GM19468 (cell line): ENCODE measurements around the gene SETD1A.

Experiments
- ATAC-seq: cut with Tn5 transposase; IDR thresholded peaks from one replicate; pipeline ENCODE4 v1.9.1; 2021; ENCODE audit warnings: mild to moderate bottlenecking, moderate library complexity, moderate number of reproducible peaks; ENCODE audit not compliant: unreplicated experiment; ENCODE audit errors: extremely low read depth

SETD1A gene

DNA sequence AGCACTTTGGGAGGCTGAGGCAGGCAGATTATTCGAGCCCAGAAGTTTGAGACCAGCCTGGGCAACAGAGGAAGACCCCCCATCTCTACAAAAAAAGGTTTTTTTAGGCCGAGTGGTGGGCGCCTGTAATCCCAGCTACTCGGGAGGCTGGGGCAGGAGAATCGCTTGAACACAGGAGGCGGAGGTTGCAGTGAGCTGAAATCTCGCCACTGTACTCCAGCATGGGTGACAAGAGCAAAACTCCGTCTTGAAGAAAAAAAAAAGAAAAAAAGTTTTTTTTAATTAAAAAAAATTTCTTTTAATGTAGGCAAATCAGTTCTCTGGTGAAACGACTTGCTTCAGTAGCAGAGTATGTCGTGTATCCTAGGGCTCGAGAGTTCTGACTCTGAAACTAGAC is 38.4 kb downstream of the SETD1A start:
- ATAC-seq = no peak

DNA sequence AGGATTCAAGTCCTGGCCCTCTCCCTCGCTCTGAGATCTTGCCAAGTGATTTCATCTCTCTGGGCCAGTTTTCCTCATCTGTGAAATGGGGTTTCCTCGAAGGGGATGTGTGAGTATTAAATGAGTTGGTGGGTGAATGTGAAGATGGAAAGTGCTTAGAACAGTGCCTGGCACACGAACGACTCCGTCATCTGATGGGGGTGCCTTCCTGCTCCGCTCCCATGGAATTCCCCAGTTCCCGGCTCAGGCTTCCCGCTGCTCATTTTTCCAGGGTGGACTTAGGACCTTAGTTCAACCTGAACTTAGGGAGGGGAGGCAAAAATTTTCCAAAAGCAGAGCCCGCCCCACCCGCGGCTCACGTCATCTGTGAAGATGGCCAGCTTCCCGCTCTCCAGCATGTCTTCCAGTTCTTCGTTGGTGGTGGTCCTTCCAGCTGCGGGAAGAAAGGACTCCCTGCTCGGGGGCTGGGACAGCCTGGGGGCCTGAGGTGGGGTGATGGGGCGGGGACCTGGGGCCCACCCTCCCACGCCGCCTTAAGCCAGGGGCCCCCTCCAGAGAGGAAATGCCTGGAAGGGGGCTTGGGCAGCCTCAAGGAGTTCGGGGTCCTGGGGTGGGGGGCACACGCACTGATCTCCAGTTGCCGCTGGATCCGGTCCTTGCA is 38.9 kb downstream of the SETD1A start:
- no peak for ATAC-seq

DNA sequence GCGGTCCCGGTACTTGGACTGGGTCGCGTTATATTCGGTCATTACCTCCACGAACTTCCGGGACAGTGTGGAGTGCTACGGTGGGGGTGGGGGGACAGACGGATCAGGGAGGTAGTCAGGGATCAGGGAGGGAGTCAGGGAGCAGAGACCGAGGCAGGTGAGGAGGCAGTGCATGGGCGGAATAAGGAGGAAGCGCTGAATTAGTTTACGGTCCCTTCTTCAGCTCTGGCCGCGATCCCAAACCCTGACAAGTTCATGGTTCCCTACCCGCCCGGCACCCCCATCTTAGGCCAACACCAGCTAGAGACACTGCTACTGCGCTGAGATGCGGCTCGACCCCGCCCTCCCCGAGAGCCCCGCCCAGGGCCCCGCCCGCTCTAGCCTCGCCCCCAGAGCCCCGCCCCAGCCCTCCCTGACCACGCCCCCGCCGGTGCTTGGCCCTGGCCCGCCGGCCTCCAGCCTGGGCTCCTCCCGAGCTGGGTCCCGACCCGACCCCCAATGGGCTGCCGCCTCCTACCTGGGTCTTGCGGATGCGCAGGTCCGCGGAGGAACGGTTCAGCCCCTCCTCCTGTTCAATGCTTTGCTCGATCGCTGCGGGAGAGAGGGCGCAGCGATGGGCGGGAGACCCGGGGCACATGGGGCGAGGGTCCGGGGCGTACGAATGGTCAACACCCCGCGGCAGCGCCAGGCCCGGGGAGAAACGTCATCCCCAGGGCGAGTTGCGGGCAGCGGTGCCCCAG is 39.6 kb downstream of the SETD1A start:
- no peak for ATAC-seq

DNA sequence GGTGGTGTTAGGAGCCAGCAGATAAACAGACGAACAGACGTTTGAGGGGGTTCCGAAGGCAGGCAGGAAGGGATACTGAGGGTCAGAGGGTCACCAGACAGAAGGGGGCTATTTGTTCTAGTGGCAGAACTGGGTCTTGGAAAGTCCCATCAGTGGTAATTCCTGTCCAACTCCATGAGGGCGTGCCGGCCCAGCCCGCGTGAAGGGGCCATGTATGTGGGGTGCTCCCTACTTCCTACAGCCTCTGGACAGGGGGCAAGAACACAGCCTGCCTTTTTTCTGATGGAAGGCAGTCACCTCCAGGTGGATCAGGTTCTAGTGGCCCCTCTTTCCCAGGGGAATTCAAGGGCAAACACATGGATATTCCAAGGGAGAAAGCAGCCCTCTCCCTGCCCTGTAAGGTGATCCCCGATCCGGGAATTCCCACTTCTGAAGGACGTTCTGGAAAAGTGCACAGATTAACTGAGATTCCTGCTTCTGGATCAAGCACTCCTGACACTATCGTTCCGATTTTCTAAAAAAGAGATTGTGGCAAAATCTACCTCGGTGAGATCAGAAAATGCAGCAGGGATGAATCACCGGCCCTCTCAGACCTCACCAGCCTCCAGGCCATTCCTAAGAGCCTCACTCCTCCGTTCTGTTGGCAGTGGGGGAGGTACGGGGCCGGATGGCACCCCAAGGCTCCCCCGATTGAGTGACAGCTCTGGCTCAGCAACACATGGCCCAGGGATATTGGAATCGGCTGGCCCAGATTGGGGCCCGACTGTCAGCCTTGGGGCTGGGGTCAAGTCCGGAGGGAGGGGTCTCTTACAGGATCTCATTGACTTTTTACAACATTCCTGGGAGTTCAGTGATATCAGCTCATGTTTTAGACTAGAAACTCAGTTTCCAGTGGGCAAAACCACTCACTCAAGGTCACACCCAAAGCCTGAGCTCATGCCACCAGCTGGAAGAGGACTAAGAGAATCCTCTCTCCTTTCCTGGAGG is 40.5 kb downstream of the SETD1A start:
- no peak for ATAC-seq

- ATAC-seq = no peak
Observed at GRCh38 chr16:30998852-30999761, 41.6 kb downstream of the SETD1A start.

DNA sequence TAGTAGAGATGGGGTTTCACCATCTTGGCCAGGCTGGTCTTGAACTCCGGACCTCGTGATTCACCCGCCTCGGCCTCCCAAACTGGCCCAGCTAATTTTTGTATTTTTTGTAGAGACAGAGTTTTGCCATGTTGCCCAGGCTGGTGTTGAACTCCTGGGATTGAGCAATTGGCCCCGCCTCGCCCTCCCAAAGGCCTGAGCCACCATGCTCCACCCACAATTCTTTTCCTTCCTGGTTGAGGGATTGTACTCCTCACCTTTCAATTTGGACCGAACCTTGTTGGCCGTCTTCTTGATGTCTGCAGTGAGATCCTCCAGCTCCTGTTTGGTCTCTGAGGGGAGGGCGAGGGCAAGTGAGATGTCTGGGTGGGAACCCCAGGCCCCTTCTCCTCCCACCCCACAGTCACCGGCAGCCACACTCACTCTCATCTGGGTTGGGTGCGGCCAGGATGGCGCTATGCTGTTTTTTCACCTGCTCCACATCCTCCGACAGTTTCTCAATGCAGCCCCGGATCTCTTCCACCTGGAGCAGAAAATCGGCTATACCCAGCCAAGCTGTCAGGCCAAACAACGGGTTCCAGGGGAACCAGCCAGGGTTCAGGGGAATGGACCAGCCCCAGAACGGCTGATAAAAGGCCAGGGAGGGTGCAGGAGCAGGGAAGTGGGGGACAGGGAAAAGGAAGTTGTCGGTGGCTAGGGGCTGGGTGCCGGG is 43.3 kb downstream of the SETD1A start:
- no peak for ATAC-seq

- no peak for ATAC-seq
Observed at GRCh38 chr16:31001507-31002249, 44.1 kb downstream of the SETD1A start.

DNA sequence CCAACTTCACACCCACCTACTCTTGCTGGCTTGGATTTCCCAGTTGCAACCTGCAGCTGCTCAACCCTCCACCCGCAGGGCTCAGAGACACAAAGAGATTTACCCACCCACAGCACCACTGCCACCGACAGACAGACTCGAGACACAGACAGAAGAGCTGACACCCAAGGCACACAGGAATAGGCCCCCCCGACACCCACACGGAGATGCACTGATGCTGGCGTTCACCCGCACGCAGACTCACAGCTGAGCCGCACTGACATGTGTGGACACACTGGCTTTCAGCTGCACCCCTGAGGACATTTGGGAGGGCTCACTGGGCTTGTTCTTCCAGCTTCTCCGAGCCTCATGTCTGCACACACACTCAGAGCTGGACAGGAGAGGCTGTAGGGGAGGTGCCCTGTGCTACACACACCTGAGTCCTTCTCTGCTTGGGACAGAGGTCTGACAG is 44.7 kb downstream of the SETD1A start:
- no peak for ATAC-seq

DNA sequence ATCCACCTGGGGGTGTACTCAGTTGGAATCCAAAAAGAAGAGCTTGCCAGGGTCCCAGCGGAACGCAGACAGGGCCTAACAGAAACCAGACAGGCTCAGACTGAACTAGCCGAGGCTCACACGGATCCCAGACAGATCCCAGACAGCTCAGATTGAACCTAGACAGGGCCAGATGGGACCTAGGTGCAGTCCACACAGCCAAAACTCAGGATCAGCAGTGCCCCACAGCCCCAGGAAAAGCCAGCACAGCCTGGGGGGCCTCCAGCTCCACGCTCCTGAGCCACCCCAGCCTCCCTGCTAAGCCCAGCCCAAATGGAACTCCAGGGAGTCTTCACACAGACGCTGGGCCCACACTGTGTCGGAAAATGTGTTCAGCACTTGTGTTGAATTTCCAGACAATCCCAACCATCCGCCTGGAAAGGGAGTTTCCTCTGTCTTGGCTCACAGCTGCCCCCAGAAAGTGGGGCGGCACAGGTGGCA is 45.3 kb downstream of the SETD1A start:
- no peak for ATAC-seq

- no peak for ATAC-seq
Observed at GRCh38 chr16:31003744-31004143, 46.2 kb downstream of the SETD1A start.

- ATAC-seq = no peak
Observed at GRCh38 chr16:31004658-31005057, 47.1 kb downstream of the SETD1A start.

DNA sequence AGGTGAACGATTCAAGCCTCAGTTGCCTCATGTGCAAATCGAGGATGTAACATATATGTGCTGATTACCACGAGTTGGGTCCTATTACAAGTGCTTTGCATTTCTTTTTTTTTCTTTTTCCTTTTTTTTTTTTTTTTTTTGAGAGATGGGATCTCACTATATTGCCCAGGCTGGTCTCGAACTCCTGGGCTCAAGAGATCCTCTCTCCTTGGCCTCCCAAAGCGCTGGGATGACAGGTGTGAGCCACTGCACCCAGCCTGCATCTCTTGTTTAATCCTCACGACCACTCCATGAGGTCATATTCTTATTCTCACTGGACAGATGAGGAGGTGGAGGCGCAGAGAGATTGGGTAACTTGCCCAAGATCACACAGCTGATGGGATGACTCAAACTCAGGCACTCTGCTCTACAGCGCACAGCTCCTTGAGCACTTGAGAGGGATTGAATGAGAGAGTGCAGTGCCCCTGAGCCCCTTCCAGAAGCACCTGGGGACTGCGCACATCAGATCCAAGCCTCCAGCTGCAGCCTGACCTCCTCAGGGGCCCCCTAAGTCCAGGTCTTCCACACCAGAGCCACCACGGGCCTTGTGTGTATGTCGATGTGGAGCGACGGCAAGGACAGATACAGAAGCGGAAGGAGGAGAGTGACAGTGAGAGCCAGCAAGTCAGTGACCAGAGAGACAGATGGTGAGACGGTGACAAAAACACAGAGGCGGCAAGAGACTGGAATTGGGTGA is 48.0 kb downstream of the SETD1A start:
- ATAC-seq = no peak

GRCh38 chr16:31006086-31006385 is 48.5 kb downstream of the SETD1A start:
- no peak for ATAC-seq

- no peak for ATAC-seq
Observed at GRCh38 chr16:31006589-31006988, 49.0 kb downstream of the SETD1A start.

DNA sequence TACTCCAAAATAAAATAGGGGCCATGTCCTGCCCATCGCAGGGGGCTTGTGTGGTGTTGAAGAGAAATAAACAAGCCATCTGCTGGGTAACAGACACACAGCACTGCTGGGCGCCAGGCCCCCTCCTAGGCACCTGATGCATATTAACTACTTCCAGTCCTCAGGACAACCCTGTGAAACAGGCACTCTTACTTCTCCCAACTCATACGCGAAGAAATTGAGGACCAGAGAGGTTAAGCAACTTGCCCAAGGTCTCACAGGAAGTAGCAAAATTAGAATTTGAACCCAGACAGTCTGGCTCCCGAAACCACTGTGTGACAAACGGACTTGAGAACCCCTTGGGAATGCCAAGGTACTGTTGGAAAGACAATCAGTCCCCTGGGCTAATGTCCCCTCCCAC is 50.1 kb downstream of the SETD1A start:
- ATAC-seq = no peak

GRCh38 chr16:31008149-31008548 is 50.6 kb downstream of the SETD1A start:
- ATAC-seq = no peak

DNA sequence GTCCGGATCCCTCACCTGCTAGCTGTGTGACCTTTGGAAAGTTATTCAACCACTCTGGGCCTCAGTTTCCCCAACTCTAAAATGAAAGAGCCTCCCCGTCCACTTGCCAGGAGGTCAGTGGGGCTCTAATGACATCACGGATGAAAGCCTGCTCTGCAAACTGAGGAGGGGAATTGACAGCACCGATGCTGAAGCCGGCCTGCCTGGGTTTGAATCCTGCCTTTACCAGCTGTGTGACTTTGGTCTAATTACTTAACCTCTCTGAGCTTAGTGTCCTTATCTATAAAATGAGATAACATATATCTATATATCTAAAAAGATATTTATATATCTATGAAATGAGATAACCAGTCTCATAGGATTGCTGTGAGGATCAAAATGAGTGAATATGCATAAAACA is 51.0 kb downstream of the SETD1A start:
- ATAC-seq = no peak

- ATAC-seq = no peak
Observed at GRCh38 chr16:31009120-31009519, 51.6 kb downstream of the SETD1A start.
